DND-41 (cell line): ENCODE data around the gene PPDPF.

Experiments
- ATAC-seq: fragments of 200-7000 bp; cut with Tn5 transposase; 3 replicates; pipeline ENCODE4 v1.9.1; 2021; ENCODE audit warnings: low read depth; ENCODE audit not compliant: insufficient read depth
- DNase-seq: peaks from one replicate; pipeline ENCODE4 v3.0.0-alpha.2; 2020
- H2AFZ ChIP-seq: 2 replicates; pipeline ENCODE4 v1.6.0; 2012; ENCODE audit warnings: low read depth, low read length
- H3K27ac ChIP-seq: 2 replicates; pipeline ENCODE4 v1.5.1; 2012; ENCODE audit warnings: low read length, inconsistent platforms
- H3K27me3 ChIP-seq: fragments of 200-600 bp; sonication (generic); 2 replicates; pipeline ENCODE4 v1.6.0; 2012; ENCODE audit warnings: low read length, mild to moderate bottlenecking, inconsistent platforms; ENCODE audit not compliant: insufficient read depth, poor library complexity
- H3K36me3 ChIP-seq: 2 replicates; pipeline ENCODE4 v1.5.1; 2012; ENCODE audit warnings: low read length, inconsistent platforms; ENCODE audit not compliant: insufficient read depth
- H3K4me1 ChIP-seq: 2 replicates; pipeline ENCODE4 v1.5.1; 2012; ENCODE audit warnings: mild to moderate bottlenecking, low read length; ENCODE audit not compliant: insufficient read depth
- H3K4me2 ChIP-seq: 2 replicates; pipeline ENCODE4 v1.6.0; 2012; ENCODE audit warnings: mild to moderate bottlenecking, moderate library complexity, low read length, inconsistent platforms; ENCODE audit not compliant: insufficient read depth
- H3K4me3 ChIP-seq, 2 experiments: fragments of 200-600 bp in 1 of 2; shearing (Covaris generic) in 1 of 2; 2 replicates each; pipeline ENCODE4 v1.5.1; 2012 to 2016; ENCODE audit warnings: inconsistent platforms in 2 of 2, low read length in 2 of 2, mild to moderate bottlenecking in 2 of 2, low read depth in 1 of 2, moderate library complexity in 1 of 2
- H3K79me2 ChIP-seq: 2 replicates; pipeline ENCODE4 v1.6.0; 2012; ENCODE audit warnings: low read length, inconsistent platforms; ENCODE audit not compliant: insufficient read depth
- H3K9ac ChIP-seq: 2 replicates; pipeline ENCODE4 v1.6.0; 2012; ENCODE audit warnings: low read depth, mild to moderate bottlenecking, inconsistent platforms, low read length, moderate library complexity
- H3K9me3 ChIP-seq: 2 replicates; pipeline ENCODE4 v1.5.1; 2012; ENCODE audit warnings: low read length, moderate library complexity, mild to moderate bottlenecking, inconsistent platforms; ENCODE audit not compliant: insufficient read depth, severe bottlenecking
- H4K20me1 ChIP-seq: 2 replicates; pipeline ENCODE4 v1.6.0; 2012; ENCODE audit warnings: low read length; ENCODE audit not compliant: insufficient read depth
- CTCF ChIP-seq: IDR thresholded peaks from 2 replicates; pipeline ENCODE4 v1.5.1; 2012; ENCODE audit warnings: borderline replicate concordance, low read length, moderate library complexity, mild to moderate bottlenecking; ENCODE audit not compliant: poor library complexity, severe bottlenecking; ENCODE audit errors: extremely low read depth
- EZH2 ChIP-seq: IDR thresholded peaks from 3 replicates; pipeline ENCODE4 v1.6.1; 2012; ENCODE audit warnings: borderline replicate concordance, low read depth, mild to moderate bottlenecking, moderate library complexity, low read length, inconsistent platforms; ENCODE audit not compliant: severe bottlenecking

PPDPF gene

GRCh38 chr20:63552481-63553249, 32.1 kb downstream of the PPDPF start:
- H3K9ac ChIP-seq = no peak overlapping the region
- no peak overlapping the region; the same call in 1 of the 2 replicates for H2AFZ ChIP-seq
- peaks cover 4% of the 10 kb centered on the region for H3K27me3 ChIP-seq
- peaks cover 32% of the 10 kb centered on the region for H3K4me1 ChIP-seq
- ATAC-seq (peak; percentile 78), DNase-seq (peak; percentile 90)
- H3K27ac ChIP-seq = peak overlapping the region; percentile 57
- H3K4me3 ChIP-seq = peak overlapping the region in 1 of 2 experiments; percentile 16; a peak in 1 of 4 replicates
- peaks cover 9% of the 10 kb centered on the region for H4K20me1 ChIP-seq
- no peaks in the 10 kb centered on the region for H3K36me3 ChIP-seq
- no peaks in the 10 kb centered on the region for H3K9me3 ChIP-seq
- TF ChIP-seq CTCF (no peak), EZH2 (no peak)
- H3K4me2 ChIP-seq = peak overlapping the region; percentile 84
- H3K79me2 ChIP-seq = no peaks in the 10 kb centered on the region

- H3K27me3 ChIP-seq = peaks cover 4% of the 10 kb centered on the region
- H3K4me2 ChIP-seq = peak overlapping the region; percentile 84
- no peaks in the 10 kb centered on the region for H3K9me3 ChIP-seq
- H3K79me2 ChIP-seq = no peaks in the 10 kb centered on the region
- H4K20me1 ChIP-seq = peaks cover 9% of the 10 kb centered on the region
- peak; percentile 69 for ATAC-seq
- H2AFZ ChIP-seq = peak overlapping the region; percentile 57
- peak; percentile 88 for DNase-seq
- H3K4me1 ChIP-seq = peaks cover 32% of the 10 kb centered on the region
- no peaks in the 10 kb centered on the region for H3K36me3 ChIP-seq
- H3K27ac ChIP-seq = peak overlapping the region; percentile 57
- TF ChIP-seq CTCF (no peak), EZH2 (no peak)
- H3K4me3 ChIP-seq = peak overlapping the region; percentile 19 to 59; a peak in 3 of 4 replicates
- peak overlapping the region; percentile 57 for H3K9ac ChIP-seq
These were observed 32.8 kb downstream of the PPDPF start for GRCh38 chr20:63553251-63553932.

- peak; percentile 62 for DNase-seq
These were observed 33.3 kb downstream of the PPDPF start, which contains the start of gene FNDC11 for GRCh38 chr20:63553933-63554290. Gene FNDC11, plus strand, starts transcription at chr20:63554159. Its CDS starts 1,505 bp downstream, at chr20:63555664.

More at GRCh38 chr20:63553933-63554290, 33.3 kb downstream of the PPDPF start, which contains the start of gene FNDC11:
- Histone ChIP-seq H3K4me2 (peak within 1 kb of the TSS; percentile 84), H3K27me3 (no peaks in the 10 kb centered on the region), H3K9ac (peak within 1 kb of the TSS; percentile 57), H3K79me2 (no peaks in the 10 kb centered on the region), H3K27ac (peak within 1 kb of the TSS; percentile 57), H2AFZ (peak within 1 kb of the TSS; percentile 57), H3K4me1 (peaks cover 32% of the 10 kb centered on the region), H3K4me3 (peak within 1 kb of the TSS; percentile 19 to 59; a peak in 3 of 4 replicates), H4K20me1 (peaks cover 9% of the 10 kb centered on the region), H3K9me3 (no peaks in the 10 kb centered on the region), H3K36me3 (no peaks in the 10 kb centered on the region)
- no peak for TF ChIP-seq EZH2
- no peak for TF ChIP-seq CTCF
- peak; percentile 25 for ATAC-seq
